ENCODE results near the gene ARL8A.
A peak's percentile ranks its signal among the peaks of the same experiment; 100 is the strongest.

DNA sequence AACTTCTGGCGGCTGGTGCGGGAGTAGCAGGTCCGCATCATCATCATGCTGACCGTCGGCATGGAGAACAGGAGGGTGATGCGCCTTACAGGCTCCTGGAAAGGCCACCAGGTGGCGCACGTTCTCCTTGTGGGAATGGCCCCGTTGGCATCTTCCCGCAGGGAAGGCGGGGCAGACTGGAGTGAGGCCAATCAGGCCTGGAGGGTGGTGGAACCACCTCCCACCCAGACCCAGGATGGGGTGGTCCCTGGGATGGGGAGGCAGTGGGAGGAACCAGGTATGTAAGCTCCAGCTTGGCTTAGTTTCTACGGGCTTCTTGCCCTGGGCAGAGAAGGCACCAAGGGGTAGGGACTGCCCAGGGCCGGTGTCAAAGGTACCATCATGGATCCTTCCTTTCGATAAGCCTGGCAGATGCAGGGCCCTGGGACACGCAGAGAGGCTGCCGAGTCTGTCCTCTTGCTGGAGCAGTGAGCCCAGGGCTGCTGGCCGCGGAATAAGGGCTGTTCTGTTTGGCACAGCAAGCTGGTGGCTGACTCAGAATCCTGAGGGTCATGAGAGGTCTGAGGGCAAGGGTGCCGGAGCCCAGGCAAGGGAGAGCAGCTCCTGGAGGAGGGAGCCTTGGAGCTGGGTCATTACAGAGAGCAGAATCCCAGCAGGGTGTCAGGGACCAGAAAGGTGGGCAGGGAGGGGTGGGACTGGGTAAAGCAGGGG, 40.4 kb upstream of the ARL8A start:
- TF ChIP-seq, protein P1, sequence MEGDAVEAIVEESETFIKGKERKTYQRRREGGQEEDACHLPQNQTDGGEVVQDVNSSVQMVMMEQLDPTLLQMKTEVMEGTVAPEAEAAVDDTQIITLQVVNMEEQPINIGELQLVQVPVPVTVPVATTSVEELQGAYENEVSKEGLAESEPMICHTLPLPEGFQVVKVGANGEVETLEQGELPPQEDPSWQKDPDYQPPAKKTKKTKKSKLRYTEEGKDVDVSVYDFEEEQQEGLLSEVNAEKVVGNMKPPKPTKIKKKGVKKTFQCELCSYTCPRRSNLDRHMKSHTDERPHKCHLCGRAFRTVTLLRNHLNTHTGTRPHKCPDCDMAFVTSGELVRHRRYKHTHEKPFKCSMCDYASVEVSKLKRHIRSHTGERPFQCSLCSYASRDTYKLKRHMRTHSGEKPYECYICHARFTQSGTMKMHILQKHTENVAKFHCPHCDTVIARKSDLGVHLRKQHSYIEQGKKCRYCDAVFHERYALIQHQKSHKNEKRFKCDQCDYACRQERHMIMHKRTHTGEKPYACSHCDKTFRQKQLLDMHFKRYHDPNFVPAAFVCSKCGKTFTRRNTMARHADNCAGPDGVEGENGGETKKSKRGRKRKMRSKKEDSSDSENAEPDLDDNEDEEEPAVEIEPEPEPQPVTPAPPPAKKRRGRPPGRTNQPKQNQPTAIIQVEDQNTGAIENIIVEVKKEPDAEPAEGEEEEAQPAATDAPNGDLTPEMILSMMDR (optimal IDR thresholded peaks at IDR 0.05 in 1 of 3, IDR thresholded peaks at IDR 0.05 in 1 of 3, conservative IDR thresholded peaks at IDR 0.05 in 1 of 3; ENCODE audit: extremely low read depth in 1 of 3, insufficient read depth in 2 of 3, low read length in 3 of 3), result peak; percentile 81 to 96 (median 92)
- TF ChIP-seq EZH2 (IDR thresholded peaks at IDR 0.05; ENCODE audit: low read length), result no peak
